ENCODE data around the gene FRRS1.

Gene FRRS1

DNA sequence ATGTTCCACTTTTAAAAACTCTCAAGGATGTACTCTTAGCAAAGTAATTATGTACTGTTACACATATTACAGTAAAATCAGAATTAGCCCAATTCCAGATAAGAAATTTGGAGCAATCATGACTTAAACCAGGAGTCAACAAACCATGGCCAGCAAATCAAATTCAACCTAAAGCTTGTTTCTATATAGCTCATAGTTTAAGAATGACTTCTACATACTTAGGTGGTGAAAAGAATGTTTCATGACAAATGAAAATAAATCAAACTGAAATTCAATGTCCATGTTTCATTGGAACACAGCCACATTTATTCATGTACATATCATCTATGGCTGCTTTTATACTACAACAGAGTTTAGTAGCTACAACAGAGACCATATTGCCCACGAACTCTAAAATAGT, 35.1 kb downstream of the FRRS1 start:
- no peak for DNase-seq (ENCODE audit: low spot score)

DNA sequence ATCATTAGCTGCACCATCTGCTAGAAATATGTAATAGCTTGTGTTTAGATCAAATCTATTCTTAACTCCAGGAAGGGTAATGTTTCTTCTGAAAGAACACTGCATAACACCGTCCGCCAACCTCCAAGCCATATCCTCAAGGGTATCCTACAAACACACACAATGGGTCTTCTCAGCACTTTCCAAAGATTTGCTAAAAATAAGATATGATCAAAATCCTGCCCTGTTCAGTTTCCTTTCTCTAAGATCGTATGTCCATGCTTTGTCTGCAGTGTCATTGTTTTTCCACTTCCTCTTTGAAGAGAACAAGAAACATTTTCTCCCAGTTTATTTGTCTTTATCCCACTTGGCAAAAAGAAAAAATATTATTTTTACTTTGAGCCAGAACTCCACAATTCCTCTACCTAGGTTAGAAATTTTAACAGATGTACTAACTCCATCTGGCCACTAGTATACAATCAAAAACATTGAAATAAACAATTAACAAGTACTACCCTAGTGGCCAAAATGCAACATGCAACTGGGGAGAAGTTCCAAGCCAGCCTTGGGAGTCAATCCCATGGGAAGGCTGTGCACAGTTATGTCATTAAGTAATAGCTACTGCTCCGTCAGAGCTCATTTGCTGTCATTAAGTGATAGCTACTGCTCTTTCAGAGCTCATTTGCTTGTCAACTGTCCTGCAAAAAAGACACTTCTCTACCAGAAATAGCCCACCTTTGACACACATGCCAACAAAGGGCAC, 37.8 kb downstream of the FRRS1 start:
- peak; percentile 14 for DNase-seq (ENCODE audit: low spot score)

DNA sequence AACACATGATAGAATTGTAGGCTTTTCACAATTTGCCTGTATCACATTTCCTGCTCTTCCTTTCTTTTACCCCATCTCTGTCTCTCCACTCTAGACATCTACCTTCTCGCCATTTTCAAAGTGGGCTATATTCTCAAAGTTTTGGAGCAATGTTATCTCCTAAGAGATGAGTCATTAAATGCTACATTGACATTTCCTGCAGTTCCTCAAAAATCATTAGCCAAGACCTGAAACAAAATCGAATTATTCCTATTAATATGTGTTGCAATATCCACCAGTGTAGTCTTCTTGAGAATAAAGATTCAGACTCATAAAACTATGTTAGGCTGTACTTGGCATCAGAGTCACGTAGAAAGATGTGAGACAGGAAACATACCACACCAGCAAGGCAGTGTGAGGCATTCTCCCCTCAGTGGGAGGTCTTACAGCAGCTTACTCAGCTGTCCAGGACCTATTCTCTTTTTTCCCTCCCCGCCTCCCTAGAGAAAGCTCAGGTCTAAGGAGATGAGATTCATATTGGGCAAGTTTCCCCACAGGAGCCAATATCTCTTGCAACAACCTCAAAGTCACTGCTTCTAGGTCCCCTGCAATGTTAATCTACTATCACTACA, 38.8 kb downstream of the FRRS1 start:
- no peak for DNase-seq (ENCODE audit: low spot score)

DNA sequence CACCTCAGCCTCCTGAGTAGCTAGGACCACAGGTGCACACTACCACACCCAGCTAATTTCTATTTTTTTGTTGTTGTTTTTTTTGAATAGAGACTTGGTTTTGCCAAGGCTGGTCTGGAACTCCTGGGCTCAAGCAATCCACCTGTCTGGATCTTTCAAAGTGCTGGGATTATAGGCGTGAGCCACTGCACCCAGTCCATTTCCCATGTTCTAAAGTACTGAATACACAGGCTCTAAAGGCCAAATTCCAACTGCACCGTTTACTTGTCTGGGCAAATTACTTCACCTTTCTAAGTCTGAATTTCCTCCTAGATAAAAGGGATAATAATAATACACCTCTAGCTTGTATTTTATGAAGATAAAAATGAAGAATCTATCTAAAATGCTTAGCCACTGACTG, 39.6 kb downstream of the FRRS1 start:
- DNase-seq (ENCODE audit: low spot score), result no peak

DNA sequence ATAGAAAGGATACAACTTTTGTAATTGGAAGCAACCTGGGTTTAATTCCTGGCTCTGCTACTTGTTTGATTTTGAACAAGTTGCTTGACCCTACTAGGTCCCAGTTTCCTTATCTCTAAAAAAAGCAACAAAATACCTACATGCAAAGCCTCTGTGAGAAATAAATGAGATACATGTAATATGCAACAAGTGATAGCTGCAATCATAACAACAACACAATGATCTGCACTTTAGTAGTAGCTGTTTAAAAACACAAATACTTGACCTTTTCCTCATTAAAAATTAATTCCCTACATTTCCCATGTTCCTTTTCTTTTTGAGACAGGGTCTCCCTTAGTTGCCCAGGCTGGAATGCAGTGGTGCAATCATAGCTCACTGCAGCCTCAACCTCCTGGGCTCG, 40.0 kb downstream of the FRRS1 start:
- no peak for DNase-seq (ENCODE audit: low spot score)

DNA sequence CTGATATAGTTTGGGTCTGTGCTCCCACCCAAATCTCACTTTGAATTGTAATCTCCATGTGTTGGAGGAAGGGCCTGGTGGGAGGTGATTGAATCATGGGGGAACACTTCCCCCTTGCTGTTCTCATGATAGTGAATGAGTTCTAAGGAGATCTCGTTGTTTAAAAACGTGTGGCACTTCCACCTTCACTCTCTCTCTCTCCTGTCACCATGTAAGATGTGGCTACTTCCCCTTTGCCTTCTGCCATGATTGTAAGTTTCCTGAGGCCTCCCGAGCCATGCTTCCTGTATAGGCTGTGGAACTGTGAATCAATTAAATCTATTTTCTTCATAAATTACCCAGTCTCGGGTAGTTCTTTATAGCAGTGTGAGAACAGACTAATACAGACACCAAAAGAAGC, 40.4 kb downstream of the FRRS1 start:
- no peak for DNase-seq (ENCODE audit: low spot score)

DNA sequence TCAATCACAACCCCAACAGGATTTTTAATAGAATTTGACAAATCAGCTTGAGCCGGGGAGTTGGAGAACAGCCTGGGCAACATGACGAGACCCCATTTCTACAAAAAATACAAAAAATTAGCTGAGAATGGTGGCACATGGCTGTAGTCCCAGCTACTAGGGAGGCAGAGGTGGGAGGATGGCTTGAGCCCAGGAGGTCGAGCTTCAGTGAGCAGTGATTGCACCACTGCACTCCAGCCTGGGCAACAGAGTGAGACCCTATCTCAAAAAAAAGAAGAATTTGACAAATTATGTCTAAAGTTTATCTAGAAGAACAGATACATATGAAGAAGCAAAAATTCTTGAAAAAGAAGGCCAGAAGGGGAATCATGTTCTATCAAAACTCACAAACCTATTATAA, 43.2 kb downstream of the FRRS1 start:
- no peak for DNase-seq (ENCODE audit: low spot score)

DNA sequence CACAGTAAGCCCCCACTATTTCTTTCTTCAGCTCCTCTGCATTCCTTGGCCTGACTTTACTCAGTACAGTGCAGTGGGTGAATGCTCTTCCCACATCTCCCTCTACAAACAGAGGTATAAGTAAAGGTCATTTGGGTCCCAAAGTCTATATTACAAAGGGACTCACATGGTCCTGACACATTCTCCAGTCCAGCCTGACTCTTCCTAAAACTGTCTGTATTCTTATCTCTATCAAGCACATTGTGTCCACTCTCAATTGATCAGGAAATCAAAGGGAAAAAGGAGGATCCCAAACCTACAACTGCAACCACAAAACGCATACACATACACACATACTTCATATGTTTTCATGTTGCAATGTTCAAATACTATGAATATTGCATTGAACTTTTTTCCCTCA, 49.4 kb downstream of the FRRS1 start:
- no peak for DNase-seq (ENCODE audit: low spot score)

DNA sequence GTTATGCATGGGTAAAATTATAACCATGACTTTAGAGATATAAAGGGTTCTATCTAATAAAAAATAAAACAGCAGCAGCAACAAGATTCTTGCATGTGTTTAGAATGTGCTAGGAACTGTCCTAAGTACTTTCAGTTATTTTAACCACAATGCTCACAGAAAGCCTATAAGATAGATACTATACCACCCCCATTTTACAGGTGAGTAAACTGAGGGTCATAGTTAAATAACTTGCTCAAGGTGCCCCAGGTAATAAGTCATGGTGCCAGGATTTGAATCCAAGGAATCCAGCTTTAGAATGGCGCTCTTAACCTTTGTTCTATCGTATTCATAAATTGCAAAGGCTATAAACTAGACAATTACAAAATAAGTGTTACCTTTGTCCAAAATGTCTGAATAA, 53.4 kb downstream of the FRRS1 start:
- DNase-seq (ENCODE audit: low spot score), result no peak

DNA sequence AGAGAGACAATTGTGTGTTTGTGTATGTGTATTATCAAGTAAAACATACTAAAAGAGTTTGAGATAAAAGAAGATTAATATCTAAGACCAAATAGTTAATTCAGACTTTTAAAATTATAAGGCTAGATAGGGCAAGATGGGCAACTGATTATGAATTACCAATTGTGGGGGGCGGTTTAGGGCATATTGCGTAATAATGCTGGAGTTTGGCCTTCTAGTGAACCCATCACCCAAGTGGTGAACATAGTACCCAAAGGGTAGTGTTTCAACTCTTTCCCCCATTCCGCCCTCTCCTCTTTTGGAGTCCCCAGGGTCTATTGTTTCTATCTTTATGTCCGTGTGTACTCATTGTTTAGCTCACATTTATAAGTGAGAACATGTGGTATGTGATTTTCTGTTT, 55.4 kb downstream of the FRRS1 start:
- DNase-seq (ENCODE audit: low spot score), result no peak

DNA sequence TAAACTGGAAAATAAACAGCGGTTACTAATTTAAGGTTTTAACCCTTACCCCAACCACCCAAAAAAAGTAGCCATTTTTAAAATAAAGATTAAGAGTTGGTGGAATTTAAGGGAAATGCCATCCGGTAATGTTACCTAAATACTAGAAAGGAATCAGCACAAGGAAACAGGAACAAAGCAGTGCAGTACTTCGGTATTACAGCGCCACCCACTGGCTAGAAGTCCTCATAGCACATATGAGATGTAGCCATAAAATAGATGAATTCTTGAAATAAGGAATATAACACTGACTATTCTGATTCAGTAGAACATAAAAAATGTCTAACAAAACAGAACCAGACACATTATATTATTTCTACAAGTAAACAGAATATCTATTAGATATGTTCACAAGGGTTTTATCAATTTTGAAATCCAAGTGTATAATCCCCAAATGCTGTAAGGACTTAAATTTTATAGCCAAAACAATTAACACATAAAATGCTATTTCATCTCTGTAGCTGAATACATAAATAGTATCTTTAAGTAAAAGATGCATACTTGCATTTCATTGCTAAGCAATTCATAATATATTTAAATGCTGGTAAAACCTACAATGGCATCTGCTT, 58.8 kb downstream of the FRRS1 start:
- DNase-seq (ENCODE audit: low spot score), result peak; percentile 56

DNA sequence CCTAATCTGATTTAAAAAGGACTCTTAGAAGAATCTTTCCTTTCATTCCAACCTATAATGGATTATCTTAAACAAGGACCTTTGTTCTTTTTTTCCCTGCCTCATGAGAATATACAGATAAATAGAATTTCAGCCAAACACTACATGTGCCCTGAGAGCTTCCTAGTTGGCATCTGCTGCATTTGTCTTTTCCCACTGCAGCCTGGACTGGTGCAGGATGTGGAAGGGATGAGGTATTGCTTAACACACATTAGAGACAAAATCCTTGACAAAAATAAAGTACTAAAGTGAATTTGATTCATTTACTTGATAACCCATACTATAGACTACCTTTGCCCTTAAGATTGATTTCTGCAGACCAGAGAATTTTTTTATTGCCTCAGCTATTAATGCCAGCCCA, 61.0 kb downstream of the FRRS1 start:
- DNase-seq (ENCODE audit: low spot score), result peak; percentile 18

DNA sequence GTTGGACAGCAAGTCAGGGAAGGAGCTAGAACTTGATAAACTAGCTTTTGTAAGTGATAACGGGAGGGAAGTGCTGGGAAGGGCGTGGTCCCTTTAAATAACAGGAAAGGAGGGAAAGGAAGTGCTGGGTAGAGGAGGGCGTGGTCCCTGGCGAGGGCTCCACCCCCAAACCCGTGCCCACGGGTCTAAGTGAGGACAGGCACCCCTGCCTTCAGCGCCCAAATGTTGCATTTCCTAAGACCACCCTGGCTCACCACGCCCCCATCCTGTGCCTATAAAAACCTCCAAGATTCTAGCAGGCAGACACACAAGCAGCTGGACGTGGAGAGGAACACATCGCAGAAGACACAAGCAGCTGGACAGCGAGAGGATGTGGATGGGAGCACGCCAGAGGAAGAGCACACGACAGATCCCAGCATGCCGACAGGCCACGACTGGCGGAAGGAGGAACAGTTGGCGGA, 62.0 kb downstream of the FRRS1 start:
- no peak for DNase-seq (ENCODE audit: low spot score)

DNA sequence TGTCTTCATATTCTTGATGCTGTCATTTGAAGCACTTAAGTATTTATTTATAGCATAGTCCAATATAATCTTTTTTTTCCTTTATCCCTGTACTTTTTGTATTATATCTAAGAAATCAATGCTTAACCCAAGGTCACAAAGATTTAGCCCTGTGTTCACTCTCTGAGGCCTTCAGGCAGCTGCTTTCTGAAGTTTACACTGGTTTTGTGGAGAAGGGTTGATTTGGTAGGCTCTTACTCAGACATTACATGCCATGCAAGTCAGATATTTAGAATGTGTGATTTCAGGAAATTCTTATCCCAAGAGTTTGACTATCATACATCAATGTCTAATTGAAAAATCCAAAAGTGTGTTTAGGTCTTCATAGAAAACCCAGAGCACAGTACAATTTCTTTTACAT, 64.2 kb downstream of the FRRS1 start:
- no peak for DNase-seq (ENCODE audit: low spot score)

DNA sequence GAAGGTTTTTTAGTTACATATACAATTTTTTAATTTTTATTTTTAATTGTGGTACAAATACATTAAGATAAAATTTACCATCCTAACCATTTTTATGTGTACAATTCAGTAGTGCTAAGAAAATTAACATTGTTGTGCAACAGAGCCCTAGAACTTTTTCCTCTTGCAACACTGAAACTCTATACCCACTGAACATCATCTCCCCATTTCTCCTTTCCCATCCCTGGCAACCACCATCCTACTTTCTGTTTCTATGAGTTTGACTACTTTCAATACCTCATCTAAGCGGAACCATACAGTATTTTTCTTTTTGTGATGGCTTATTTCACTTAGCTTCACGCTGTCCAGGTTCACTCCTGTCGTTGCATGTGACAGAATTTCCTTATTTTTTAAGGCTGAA, 66.4 kb downstream of the FRRS1 start:
- no peak for DNase-seq (ENCODE audit: low spot score)

DNA sequence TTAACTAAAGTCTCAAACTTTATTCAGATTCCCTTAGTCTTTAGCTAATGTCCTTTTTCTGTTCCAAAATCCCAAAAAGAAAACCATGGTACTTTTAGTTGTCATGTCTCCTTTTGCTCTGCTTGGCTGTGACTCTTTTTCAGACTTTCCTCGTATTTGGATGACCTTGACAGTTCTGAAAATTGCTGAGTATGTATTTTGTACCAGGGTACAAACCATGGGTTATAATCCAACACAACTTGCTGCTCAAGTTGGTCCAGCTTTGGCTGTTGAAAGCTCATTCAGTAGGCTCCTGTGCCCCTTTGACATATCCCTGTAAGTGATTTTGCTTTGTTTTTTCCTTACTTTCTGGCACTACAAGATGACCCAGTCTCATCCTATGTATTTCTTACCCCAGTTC, 68.9 kb downstream of the FRRS1 start:
- no peak for DNase-seq (ENCODE audit: low spot score)

DNA sequence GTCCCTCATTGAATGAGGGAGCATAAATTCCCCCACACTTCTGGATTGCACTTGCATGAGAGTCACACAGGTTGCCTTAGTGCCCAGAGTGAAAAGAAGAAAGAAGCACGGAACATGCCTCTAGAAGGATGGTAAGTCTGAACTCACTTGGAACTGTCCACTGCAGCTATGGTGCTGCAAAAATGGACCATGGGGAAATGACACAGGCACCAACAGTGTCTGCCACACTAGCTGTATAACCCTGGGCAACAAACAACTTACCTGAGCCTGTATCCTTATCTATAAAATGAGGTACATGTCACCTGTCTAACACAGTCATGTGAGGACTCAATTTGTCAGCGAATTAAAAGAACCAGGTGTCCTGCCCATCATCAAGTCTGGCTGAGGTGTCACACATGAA, 69.8 kb downstream of the FRRS1 start:
- no peak for DNase-seq (ENCODE audit: low spot score)

DNA sequence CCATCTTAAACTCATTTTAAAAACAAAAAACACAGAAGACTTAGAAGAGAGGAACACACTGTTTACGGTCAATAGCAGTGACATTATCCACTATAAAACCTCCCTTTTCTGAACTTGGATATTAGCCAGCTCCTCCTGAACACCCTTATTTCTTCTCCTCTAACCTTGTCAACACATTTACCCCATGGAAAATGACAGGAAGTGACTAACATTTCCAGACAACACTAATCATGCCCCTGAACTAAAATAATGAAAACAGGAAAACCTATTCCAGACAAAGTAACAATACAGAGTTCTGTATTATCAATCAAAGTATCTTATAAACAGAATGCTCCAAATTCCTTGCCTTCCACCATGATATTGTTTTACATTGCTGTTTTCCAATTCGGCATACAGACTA, 75.3 kb downstream of the FRRS1 start:
- DNase-seq (ENCODE audit: low spot score), result no peak

DNA sequence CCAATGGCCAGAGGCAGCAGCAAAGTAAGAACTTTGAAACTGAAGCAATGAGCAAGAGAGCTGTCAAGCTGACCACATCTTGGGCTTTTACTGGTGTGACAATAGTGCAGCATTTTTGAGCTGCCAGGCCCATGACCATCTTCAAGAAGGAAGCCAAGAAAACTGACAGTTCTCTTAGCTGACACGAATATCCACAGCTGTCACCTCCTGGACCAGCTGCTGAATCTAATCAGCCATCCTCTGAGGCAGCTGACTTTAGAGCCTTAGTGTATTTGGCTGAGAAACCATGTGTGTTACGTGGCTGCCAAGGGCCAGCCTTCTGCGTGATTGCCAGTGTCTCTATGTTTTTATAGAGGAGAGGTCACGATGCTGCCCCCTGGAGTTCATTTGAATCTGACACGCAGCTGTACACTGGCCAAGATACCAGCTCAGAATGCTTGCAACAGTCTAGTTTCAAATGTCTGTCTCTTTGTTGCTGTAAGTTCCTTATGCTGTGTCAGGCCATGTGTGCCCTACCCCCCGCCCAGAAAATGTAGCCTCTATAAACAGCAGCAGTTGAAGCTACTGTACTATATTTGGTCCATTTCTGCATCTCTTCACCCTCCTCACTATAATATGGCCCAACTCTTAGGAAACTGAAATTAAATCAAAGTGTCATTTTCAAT, 80.8 kb downstream of the FRRS1 start:
- peak; percentile 80 for DNase-seq (ENCODE audit: low spot score)

DNA sequence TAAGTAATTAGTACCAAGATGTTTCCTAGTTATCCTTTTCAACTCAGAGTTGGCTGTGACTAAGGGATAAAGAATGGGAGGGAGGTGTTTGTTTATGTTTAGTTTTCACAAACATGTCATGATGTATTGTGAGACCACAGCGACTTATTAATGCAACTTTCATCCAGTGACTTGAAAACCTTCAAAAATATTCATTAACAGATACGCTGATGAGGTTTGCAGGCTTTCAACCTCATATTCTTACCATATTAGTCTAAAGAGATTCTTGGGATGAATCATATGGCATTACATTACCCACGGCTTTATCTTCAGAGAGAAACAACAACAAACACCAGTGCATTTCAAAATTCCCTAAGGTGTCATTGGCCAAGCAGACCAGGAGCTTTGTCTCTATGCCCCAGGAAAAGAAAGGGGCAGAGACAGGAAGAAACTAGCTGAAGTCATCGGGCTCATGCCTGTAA, 84.1 kb downstream of the FRRS1 start:
- DNase-seq (ENCODE audit: low spot score), result peak; percentile 60

DNA sequence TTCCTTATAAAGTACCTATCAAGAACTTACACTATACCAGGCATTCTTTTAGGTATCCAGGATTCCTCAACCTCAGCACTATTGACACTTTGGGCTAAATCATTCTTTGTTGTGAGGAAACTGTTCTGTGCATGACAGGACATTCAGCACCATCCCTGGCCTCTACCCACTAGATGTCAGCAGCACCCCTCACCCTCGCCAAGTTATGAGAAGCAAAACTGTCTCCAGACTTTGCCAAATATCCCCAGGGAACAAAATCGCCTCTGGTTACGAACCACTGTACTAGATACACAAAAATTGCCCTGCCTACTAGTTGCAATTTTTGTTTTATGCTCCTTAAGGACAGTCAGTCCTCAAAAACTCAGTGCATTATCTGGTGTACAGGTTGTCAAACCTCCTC, 84.9 kb downstream of the FRRS1 start:
- no peak for DNase-seq (ENCODE audit: low spot score)

DNA sequence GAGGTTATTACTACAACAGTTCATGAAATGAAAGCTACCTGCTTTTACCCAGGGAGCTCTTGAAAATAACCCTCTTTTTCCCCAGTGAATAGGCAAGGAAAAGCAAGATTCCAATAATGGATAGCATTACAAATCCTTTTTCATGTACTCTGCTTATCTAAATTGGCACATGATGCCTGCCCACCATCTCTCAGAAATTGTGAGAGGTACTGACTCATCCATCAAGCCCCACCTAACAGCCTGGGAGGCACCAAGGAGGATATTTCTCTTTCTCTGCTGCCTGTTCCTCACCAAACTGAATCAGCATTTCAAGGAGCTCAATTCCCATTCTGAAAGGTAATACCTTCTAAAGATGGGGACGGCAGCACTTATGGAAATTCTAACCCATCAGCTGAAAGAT, 86.2 kb downstream of the FRRS1 start:
- no peak for DNase-seq (ENCODE audit: low spot score)

DNA sequence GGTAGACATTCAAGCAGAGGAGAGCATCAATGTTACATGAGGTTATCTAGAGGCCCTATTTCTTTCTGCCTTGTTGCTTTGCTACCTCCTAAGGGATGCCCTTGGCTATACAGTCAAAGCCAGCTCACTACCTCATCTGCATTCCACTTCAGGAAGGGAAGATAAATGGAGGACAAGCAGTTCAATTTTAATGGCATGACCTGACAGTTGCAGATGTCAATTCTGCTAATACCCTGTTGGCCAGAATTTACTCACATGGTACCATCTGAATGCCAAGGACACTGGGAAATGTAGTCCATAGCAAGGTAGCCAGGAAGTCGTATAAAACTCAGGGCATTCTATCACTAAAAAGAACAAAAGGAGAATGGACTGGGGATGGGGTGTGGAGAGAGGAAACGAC, 89.0 kb downstream of the FRRS1 start:
- no peak for DNase-seq (ENCODE audit: low spot score)
